Measurements from ENCODE around the gene AGAP1.

DNA sequence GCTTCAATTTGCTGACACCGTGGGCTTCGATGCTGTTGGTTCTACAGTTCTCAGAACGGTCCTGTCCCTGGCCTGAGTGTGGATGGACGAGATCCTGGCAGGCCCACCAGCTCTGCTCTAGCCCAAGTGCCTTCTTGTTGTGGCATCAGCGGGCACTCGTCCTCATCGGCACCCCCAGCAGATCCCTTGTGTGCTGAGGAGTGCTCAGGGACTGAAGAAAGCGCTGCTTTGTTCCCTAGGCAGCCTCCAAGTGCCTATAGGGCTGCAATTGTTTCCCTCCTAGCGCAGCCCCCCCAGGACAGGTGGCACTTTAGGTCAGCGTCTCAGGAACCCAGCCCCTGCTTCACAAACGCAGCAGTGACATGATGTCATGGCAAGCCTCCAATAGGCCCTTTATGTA lies 217.7 kb downstream of the AGAP1 start:
- TF ChIP-seq POLR2A (IDR thresholded peaks at IDR 0.05; ENCODE audit: low read depth, low read length) = no peak
- TF ChIP-seq TAF1 (IDR thresholded peaks at IDR 0.05; ENCODE audit: borderline replicate concordance, low read depth, low read length) = no peak

Data from GM12892 (cell line).